Astrocyte of the cerebellum (primary cell): ENCODE measurements around the gene TWSG1.
"Not testable (repeated sequence)": the region's sequence is repeated elsewhere in the genome, so short reads cannot be mapped to it uniquely, and the experiment has no call there.

ENCODE experiments used
- DNase-seq: peaks from one replicate; pipeline ENCODE4 v3.0.0-alpha.2; 2011; ENCODE audit warnings: low read depth
- H3K4me3 ChIP-seq: 2 replicates; pipeline ENCODE4 v1.5.1; 2011; ENCODE audit warnings: mild to moderate bottlenecking, low read depth, low read length, moderate library complexity
- in situ Hi-C: cut with HindIII; loops from 2 replicates; pipeline ENCODE4 v1.10.0; 2017; ENCODE audit warnings: low sequenced_read_pairs
- TF ChIP-seq, protein P1 (sequence below): IDR thresholded peaks from 2 replicates; pipeline ENCODE4 v1.5.1; 2012; ENCODE audit warnings: low read length, low read depth, moderate library complexity, mild to moderate bottlenecking; ENCODE audit errors: missing control alignments

Gene TWSG1

DNA sequence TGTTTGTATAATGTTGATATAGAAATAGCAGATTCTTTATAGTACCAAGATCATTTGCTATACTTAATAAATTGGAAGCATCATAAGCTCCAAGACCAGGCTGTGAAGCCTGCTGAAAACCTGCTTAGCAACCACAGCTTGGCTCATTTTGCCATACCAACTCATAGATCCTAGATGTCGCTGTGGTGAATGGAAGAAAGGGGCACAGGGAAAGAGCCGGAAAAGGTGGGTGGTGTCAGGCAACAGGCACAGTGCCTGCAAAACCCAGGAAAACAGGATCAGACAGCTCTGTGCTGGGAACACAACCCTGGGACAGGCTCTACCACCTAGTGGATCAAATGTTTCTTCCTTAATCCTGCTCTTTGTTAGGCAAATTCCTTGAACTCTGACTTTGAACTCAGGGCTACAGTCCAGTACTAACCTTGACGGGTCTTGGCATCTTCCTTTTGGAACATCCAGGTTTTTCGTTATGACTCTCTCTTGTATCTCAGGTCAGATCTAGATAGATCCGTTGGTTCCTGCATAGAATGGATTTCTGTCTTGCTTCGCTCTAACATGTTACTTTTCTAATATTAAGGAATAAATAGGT, 31.6 kb downstream of the TWSG1 start:
- in situ Hi-C loops: no loop called here
- peak; percentile 19 for DNase-seq
- TF ChIP-seq, protein P1, sequence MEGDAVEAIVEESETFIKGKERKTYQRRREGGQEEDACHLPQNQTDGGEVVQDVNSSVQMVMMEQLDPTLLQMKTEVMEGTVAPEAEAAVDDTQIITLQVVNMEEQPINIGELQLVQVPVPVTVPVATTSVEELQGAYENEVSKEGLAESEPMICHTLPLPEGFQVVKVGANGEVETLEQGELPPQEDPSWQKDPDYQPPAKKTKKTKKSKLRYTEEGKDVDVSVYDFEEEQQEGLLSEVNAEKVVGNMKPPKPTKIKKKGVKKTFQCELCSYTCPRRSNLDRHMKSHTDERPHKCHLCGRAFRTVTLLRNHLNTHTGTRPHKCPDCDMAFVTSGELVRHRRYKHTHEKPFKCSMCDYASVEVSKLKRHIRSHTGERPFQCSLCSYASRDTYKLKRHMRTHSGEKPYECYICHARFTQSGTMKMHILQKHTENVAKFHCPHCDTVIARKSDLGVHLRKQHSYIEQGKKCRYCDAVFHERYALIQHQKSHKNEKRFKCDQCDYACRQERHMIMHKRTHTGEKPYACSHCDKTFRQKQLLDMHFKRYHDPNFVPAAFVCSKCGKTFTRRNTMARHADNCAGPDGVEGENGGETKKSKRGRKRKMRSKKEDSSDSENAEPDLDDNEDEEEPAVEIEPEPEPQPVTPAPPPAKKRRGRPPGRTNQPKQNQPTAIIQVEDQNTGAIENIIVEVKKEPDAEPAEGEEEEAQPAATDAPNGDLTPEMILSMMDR: peak; percentile 62
- no peak overlapping the region for H3K4me3 ChIP-seq

DNA sequence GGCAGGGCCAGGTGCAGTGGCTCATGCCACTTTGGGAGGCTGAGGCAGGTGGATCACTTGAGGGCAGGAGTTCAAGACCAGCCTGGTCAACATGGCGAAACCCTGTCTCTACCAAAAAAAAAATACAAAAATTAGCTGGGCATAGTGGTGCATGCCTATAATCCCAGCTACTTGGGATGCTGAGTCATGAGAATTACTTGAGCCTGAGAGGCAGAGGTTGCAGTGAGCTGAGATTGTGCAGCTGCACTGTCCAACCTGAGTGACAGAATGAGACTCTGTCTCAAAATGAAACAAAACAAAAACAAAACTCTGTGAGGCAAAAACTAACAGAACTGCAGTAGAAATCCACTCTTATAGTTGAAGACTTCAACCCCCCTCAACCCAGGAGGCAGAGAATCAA, 38.7 kb downstream of the TWSG1 start:
- H3K4me3 ChIP-seq, DNase-seq: not testable (repeated sequence)
- in situ Hi-C loops: loop anchor here (5.0 kb wide), 1 partner anchor 89 kb away; no protein-coding TSS in a partner anchor

DNA sequence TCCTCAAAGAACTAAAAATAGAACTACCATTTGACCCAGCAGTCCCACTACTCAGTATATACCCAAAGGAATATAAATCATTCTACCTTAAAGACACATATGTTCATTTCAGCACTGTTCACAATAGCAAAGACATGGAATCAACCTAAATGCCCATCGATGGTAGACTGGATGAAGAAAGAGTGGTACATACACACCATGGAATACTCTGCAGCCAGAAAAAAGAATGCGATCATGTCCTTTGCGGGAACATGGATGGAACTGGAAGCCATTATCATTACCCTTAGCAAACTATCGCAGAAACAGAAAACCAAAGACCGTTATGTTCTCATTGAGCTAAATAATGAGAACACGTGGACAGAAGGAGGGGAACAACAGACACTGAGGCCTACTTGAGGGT, 44.5 kb downstream of the TWSG1 start:
- in situ Hi-C loops: no loop called here
- TF ChIP-seq, protein P1: no peak
- H3K4me3 ChIP-seq: no peak overlapping the region
- no peak for DNase-seq

DNA sequence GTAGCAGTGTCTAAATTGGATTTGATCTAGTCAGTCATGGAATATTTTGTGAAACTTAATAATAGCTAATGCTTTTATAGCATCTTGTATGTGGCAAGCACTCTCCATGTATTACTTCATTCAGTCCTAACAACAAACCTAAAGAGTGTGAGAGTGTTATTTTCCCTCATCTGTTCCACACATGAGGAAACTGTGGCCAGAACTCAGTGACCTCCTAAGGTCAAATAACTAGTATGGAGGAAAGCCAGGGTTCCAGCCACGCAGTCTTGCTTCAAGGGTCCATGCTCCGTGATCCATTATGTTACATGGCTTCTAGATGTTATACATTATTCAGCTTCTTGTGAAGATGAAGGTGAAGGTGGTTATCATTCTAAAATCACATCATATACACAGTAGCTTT, 45.5 kb downstream of the TWSG1 start:
- in situ Hi-C loops: no loop called here
- no peak overlapping the region for H3K4me3 ChIP-seq
- no peak for DNase-seq
- TF ChIP-seq, protein P1: no peak

DNA sequence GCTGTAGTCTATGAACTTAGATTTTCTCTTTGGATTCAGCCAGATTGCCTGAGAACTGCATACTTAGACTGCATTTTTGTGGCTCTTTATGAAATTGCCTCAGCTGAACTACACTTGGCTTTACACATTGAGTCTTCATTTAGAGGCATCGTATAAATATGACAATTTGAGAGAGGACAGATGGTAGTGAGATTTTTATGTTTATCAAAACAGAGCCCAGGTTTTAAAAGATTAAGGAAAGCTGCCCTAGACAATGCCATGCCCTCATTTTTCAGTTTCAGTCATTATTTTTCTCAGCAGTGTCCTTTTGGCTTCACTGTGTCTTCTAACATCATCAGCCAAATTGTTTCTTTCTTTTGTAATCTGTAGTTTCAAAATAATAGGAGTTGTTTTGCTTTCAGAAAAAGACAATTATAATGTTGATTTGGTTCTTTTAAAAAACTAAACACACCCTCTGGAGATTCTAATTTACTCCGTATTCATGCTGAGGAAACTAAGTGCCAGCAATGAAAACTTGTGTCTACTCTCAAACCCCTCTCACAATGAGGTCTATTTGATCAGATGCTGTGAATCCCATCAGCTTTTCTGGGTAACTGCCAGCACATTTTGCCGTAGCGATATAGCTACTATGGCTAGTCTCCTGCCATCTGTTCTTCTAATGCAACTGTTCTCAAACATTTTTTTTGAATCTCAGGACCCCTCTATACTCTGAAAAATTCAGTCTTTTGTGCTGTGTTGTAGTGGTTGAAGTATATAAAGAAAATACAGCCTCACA, 46.2 kb downstream of the TWSG1 start:
- no peak for DNase-seq
- H3K4me3 ChIP-seq: no peak overlapping the region
- in situ Hi-C loops: no loop called here
- TF ChIP-seq, protein P1: no peak

DNA sequence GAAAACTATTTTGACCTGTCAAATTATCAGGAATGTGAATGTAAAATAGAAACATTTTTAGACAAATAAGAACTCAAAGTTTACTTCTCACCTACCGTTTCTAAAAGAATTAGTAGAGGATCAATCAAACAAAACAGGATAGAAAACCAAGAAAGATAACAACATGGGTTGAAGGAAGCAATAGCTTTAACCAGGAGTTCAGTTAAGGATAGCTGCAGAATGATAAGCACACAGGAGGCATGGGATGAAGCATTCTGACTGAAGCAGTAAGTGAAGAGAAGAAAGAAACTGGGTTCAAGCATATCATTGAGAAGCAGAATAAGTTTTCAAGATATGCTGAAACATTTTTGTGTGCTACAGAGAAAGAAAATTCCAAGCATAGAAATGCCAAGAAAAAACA, 52.3 kb downstream of the TWSG1 start:
- TF ChIP-seq, protein P1: no peak
- no peak for DNase-seq
- in situ Hi-C loops: no loop called here
- H3K4me3 ChIP-seq: no peak overlapping the region

DNA sequence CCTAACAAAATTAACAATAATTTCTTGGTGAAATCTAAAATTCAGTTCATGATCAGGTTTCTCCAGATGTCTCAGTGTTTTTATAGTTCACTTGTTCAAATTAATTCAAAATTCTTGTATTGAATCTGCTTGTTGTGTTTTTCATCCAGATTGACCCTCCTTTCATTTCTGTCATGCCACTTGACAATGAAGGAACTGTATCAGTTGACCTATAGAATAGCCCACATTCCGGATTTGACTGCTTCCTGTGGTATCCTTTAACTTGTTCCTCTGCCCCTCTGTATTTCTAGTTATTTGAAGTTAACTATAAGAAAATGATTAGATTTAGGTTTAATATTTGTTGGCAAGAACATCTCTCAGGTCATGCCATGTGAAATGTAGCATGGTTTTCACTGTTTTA, 53.3 kb downstream of the TWSG1 start:
- in situ Hi-C loops: no loop called here
- DNase-seq: no peak
- TF ChIP-seq, protein P1: no peak
- no peak overlapping the region for H3K4me3 ChIP-seq
